Measurements from ENCODE around the gene B4GALT5.

- TF ChIP-seq POLR2A (IDR thresholded peaks at IDR 0.05; ENCODE audit: low read length) = no peak
- TF ChIP-seq KDM5A (IDR thresholded peaks at IDR 0.05) = no peak
- no peak for TF ChIP-seq MAFK (IDR thresholded peaks at IDR 0.05; ENCODE audit: partially characterized antibody)
- no peak for TF ChIP-seq BHLHE40 (IDR thresholded peaks at IDR 0.05; ENCODE audit: low read depth, low read length)
Observed at GRCh38 chr20:49681850-49682216, 31.8 kb downstream of the B4GALT5 start.

Measured in A549 (cell line).